HepG2 (cell line): ENCODE data around the gene PLBD2. TPM values are rescaled to one million over a fixed set of nuclear protein-coding genes. Genes with fewer than 3 reads are reported as not detected.

Source experiments
- BORCS8-MEF2B ChIP-seq: sonication (generic); formaldehyde crosslinking; IDR thresholded peaks from 2 replicates; pipeline ENCODE4 v1.8.0; 2022; ENCODE audit warnings: mild to moderate bottlenecking, missing genetic modification reagents
- FOXJ3 ChIP-seq: sonication (generic); formaldehyde crosslinking; IDR thresholded peaks from 2 replicates; pipeline ENCODE4 v1.4.0; 2020; ENCODE audit warnings: missing genetic modification reagents, mild to moderate bottlenecking, borderline replicate concordance
- HOXA9 ChIP-seq: sonication (generic); formaldehyde crosslinking; IDR thresholded peaks from 2 replicates; pipeline ENCODE4 v1.8.1; 2022; ENCODE audit warnings: missing genetic modification reagents, mild to moderate bottlenecking, moderate library complexity, borderline replicate concordance
- ISL2 ChIP-seq: sonication (generic); formaldehyde crosslinking; IDR thresholded peaks from 2 replicates; pipeline ENCODE4 v1.5.0; 2020; ENCODE audit warnings: missing genetic modification reagents
- MBD4 ChIP-seq: IDR thresholded peaks from 2 replicates; pipeline ENCODE4 v1.6.1; 2012; ENCODE audit warnings: low read length, inconsistent platforms, borderline replicate concordance
- MTA1 ChIP-seq: sonication (generic); formaldehyde crosslinking; IDR thresholded peaks from 2 replicates; pipeline ENCODE4 v1.4.0; 2020; ENCODE audit warnings: missing genetic modification reagents, mild to moderate bottlenecking, borderline replicate concordance
- PHF21A ChIP-seq: sonication (generic); formaldehyde crosslinking; IDR thresholded peaks from 2 replicates; pipeline ENCODE4 v1.5.0; 2020; ENCODE audit warnings: mild to moderate bottlenecking, missing genetic modification reagents
- SIN3A ChIP-seq: IDR thresholded peaks from 2 replicates; pipeline ENCODE4 v1.6.1; 2011; ENCODE audit warnings: low read depth, mild to moderate bottlenecking, control low read depth, low read length, borderline replicate concordance
- ZFP62 ChIP-seq: sonication (generic); formaldehyde crosslinking; IDR thresholded peaks from 2 replicates; pipeline ENCODE4 v1.4.0; 2020; ENCODE audit warnings: missing genetic modification reagents
- ZNF550 ChIP-seq: sonication (generic); formaldehyde crosslinking; IDR thresholded peaks from 2 replicates; pipeline ENCODE4 v1.4.0; 2020; ENCODE audit warnings: mild to moderate bottlenecking, missing genetic modification reagents, borderline replicate concordance
- ZNF567 ChIP-seq: sonication (generic); formaldehyde crosslinking; IDR thresholded peaks from 2 replicates; pipeline ENCODE4 v1.8.1; 2023; ENCODE audit warnings: mild to moderate bottlenecking, missing genetic modification reagents, borderline replicate concordance
- polyA plus RNA-seq, 8 experiments: library from polyadenylated mRNA; depleted of rRNA in 3 of 8; stranded (reverse) in 7 of 8; unstranded in 1 of 8; fragments of >200 nt; fragmentation: Illumina TruSeq in 4 of 8; extraction: Trizol in 4 of 8; gene quantifications; 2 replicates each; pipeline versions ENCODE4 v1.2.1 to v1.2.3, GENCODE V29; 2011 to 2016; ENCODE audit warnings: low read depth in 4 of 8, missing spikeins in 1 of 8, mixed read lengths in 1 of 8; ENCODE audit not compliant: insufficient read depth in 1 of 8
- total RNA-seq, 5 experiments: library from RNA; depleted of rRNA; stranded (reverse); fragments of >200 nt; fragmentation: Illumina TruSeq; extraction: Trizol; gene quantifications; 2 replicates each; pipeline ENCODE4 v1.2.3, GENCODE V29; 2016; ENCODE audit warnings: low read depth in 1 of 5
- TF ChIP-seq, protein P1 (sequence below): sonication (generic); formaldehyde crosslinking; IDR thresholded peaks from 2 replicates; pipeline ENCODE4 v1.5.0; 2020; ENCODE audit warnings: mild to moderate bottlenecking, missing genetic modification reagents, borderline replicate concordance
- TF ChIP-seq, protein P2 (sequence below): sonication (generic); formaldehyde crosslinking; IDR thresholded peaks from 2 replicates; pipeline ENCODE4 v1.5.0; 2020; ENCODE audit warnings: missing genetic modification reagents
- TF ChIP-seq, protein P3 (sequence below): sonication (generic); formaldehyde crosslinking; IDR thresholded peaks from 2 replicates; pipeline ENCODE4 v1.4.0; 2020; ENCODE audit warnings: missing genetic modification reagents
- TF ChIP-seq, protein P4 (sequence below): sonication (generic); formaldehyde crosslinking; IDR thresholded peaks from 2 replicates; pipeline ENCODE4 v1.5.1; 2020; ENCODE audit warnings: missing genetic modification reagents, mild to moderate bottlenecking, borderline replicate concordance
- TF ChIP-seq, protein P5 (sequence below): sonication (generic); formaldehyde crosslinking; IDR thresholded peaks from 2 replicates; pipeline ENCODE4 v1.8.0; 2022; ENCODE audit warnings: mild to moderate bottlenecking, missing genetic modification reagents; ENCODE audit not compliant: insufficient replicate concordance

PLBD2 gene
- total and polyA plus RNA-seq, 2 of the 13 experiments (the other 11 are each of a cell fraction or from before 2014, with no cell fraction given): 6.7 to 8.5 TPM

DNA sequence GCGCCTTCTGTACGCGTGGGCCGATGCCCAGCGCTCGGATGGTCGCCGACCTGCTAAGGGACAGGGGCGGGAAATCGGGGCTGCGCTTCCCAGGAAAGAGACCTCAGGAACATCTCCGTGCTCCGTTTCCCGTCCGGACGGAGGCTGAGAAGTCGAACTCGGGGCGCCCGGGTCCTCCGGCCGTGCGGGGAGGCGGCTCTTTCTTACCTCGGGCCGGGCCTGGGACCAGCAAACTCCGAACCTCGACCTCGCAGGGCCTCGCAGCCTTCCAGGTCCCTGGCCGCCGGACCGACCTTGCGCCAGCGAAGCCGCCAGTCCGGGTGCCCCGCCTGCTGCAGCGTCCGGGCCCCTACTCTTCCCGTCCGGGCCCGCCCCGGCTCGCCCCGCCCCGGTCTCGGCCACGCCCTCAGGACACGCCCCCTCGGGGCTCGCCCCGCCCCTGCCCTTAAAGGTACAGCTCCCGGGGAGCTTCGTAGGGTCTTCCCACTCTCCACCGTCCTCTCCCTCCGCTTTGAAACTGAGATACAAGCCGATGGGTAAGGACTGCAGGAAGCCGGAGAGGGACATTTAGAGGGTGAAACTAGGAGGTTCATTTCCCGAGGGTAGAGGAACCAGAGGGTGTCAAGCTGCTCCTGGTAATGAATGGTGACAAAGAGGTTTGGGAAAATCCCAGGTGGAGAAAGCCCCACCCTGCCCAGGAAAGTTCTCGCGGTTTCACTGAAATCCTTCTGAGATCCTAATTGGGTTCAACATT, 23.4 kb upstream of the PLBD2 start, which contains the start of gene SLC8B1 (continued):
- TF ChIP-seq, protein P1, sequence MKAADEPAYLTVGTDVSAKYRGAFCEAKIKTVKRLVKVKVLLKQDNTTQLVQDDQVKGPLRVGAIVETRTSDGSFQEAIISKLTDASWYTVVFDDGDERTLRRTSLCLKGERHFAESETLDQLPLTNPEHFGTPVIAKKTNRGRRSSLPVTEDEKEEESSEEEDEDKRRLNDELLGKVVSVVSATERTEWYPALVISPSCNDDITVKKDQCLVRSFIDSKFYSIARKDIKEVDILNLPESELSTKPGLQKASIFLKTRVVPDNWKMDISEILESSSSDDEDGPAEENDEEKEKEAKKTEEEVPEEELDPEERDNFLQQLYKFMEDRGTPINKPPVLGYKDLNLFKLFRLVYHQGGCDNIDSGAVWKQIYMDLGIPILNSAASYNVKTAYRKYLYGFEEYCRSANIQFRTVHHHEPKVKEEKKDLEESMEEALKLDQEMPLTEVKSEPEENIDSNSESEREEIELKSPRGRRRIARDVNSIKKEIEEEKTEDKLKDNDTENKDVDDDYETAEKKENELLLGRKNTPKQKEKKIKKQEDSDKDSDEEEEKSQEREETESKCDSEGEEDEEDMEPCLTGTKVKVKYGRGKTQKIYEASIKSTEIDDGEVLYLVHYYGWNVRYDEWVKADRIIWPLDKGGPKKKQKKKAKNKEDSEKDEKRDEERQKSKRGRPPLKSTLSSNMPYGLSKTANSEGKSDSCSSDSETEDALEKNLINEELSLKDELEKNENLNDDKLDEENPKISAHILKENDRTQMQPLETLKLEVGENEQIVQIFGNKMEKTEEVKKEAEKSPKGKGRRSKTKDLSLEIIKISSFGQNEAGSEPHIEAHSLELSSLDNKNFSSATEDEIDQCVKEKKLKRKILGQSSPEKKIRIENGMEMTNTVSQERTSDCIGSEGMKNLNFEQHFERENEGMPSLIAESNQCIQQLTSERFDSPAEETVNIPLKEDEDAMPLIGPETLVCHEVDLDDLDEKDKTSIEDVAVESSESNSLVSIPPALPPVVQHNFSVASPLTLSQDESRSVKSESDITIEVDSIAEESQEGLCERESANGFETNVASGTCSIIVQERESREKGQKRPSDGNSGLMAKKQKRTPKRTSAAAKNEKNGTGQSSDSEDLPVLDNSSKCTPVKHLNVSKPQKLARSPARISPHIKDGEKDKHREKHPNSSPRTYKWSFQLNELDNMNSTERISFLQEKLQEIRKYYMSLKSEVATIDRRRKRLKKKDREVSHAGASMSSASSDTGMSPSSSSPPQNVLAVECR (CRISPR knock-in tag): peak; percentile 79; the same call in 1 of the 2 replicates
- TF ChIP-seq, protein P2, sequence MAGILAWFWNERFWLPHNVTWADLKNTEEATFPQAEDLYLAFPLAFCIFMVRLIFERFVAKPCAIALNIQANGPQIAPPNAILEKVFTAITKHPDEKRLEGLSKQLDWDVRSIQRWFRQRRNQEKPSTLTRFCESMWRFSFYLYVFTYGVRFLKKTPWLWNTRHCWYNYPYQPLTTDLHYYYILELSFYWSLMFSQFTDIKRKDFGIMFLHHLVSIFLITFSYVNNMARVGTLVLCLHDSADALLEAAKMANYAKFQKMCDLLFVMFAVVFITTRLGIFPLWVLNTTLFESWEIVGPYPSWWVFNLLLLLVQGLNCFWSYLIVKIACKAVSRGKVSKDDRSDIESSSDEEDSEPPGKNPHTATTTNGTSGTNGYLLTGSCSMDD (CRISPR knock-in tag): no peak
- TF ChIP-seq, protein P3, sequence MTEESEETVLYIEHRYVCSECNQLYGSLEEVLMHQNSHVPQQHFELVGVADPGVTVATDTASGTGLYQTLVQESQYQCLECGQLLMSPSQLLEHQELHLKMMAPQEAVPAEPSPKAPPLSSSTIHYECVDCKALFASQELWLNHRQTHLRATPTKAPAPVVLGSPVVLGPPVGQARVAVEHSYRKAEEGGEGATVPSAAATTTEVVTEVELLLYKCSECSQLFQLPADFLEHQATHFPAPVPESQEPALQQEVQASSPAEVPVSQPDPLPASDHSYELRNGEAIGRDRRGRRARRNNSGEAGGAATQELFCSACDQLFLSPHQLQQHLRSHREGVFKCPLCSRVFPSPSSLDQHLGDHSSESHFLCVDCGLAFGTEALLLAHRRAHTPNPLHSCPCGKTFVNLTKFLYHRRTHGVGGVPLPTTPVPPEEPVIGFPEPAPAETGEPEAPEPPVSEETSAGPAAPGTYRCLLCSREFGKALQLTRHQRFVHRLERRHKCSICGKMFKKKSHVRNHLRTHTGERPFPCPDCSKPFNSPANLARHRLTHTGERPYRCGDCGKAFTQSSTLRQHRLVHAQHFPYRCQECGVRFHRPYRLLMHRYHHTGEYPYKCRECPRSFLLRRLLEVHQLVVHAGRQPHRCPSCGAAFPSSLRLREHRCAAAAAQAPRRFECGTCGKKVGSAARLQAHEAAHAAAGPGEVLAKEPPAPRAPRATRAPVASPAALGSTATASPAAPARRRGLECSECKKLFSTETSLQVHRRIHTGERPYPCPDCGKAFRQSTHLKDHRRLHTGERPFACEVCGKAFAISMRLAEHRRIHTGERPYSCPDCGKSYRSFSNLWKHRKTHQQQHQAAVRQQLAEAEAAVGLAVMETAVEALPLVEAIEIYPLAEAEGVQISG (CRISPR knock-in tag): peak; percentile 69; the same call in 1 of the 2 replicates
- peak; percentile 67 for TF ChIP-seq PHF21A (CRISPR knock-in tag)
- peak; percentile 21; the same call in 1 of the 2 replicates for TF ChIP-seq ZNF567
- TF ChIP-seq ZFP62 (CRISPR knock-in tag): no peak
- TF ChIP-seq, protein P4, sequence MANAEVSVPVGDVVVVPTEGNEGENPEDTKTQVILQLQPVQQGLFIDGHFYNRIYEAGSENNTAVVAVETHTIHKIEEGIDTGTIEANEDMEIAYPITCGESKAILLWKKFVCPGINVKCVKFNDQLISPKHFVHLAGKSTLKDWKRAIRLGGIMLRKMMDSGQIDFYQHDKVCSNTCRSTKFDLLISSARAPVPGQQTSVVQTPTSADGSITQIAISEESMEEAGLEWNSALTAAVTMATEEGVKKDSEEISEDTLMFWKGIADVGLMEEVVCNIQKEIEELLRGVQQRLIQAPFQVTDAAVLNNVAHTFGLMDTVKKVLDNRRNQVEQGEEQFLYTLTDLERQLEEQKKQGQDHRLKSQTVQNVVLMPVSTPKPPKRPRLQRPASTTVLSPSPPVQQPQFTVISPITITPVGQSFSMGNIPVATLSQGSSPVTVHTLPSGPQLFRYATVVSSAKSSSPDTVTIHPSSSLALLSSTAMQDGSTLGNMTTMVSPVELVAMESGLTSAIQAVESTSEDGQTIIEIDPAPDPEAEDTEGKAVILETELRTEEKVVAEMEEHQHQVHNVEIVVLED: peak; percentile 54; the same call in 1 of the 2 replicates
- TF ChIP-seq ISL2 (CRISPR knock-in tag): no peak
- TF ChIP-seq SIN3A: no peak
- TF ChIP-seq, protein P5, sequence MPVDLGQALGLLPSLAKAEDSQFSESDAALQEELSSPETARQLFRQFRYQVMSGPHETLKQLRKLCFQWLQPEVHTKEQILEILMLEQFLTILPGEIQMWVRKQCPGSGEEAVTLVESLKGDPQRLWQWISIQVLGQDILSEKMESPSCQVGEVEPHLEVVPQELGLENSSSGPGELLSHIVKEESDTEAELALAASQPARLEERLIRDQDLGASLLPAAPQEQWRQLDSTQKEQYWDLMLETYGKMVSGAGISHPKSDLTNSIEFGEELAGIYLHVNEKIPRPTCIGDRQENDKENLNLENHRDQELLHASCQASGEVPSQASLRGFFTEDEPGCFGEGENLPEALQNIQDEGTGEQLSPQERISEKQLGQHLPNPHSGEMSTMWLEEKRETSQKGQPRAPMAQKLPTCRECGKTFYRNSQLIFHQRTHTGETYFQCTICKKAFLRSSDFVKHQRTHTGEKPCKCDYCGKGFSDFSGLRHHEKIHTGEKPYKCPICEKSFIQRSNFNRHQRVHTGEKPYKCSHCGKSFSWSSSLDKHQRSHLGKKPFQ: no peak
- no peak for TF ChIP-seq MBD4
- TF ChIP-seq MTA1 (CRISPR knock-in tag): no peak
- TF ChIP-seq BORCS8-MEF2B (CRISPR knock-in tag): no peak; the same call in 1 of the 2 replicates
- no peak for TF ChIP-seq ZNF550 (CRISPR knock-in tag)
- TF ChIP-seq FOXJ3 (CRISPR knock-in tag): no peak; the same call in 1 of the 2 replicates
- peak; percentile 78 for TF ChIP-seq HOXA9
